ENCODE results near the gene NUDT16L1.

Gene NUDT16L1

DNA sequence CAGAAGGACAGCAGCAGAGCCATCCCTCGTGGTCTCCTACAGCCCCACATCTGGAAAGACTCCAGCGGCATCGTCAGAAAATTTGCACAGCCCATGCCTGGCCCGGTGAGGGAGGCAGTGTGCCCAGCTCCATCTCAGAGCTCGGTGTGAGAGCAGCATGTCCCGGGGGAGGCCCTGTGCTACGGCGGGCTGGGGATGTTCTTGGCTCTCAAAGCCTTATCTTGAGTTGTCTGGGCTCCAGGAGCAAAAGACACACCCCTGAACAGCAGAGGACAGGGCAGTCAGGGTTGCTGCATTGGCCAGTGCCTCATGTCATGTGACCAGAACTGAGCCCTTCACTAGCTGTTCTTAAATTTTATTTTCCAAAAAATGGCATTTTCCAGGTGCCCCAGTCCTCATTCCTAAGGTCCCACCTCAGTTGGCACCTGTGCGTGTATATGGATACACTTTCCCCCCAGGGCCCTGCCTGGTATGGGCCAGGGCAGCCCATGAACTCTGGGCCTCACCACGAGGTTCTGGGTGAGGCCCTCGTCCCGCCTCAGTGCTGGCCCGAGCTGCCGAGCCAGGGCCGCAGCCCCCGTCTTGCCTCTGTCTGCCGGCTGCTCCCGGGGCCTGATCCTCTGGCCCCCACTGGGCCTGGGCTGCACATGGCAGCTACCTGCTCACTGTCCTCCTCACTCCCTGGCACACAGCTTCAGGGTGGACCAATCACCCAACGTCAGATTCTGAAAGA, 3.0 kb downstream of the NUDT16L1 start:
- DNase-seq = no peak

DNA sequence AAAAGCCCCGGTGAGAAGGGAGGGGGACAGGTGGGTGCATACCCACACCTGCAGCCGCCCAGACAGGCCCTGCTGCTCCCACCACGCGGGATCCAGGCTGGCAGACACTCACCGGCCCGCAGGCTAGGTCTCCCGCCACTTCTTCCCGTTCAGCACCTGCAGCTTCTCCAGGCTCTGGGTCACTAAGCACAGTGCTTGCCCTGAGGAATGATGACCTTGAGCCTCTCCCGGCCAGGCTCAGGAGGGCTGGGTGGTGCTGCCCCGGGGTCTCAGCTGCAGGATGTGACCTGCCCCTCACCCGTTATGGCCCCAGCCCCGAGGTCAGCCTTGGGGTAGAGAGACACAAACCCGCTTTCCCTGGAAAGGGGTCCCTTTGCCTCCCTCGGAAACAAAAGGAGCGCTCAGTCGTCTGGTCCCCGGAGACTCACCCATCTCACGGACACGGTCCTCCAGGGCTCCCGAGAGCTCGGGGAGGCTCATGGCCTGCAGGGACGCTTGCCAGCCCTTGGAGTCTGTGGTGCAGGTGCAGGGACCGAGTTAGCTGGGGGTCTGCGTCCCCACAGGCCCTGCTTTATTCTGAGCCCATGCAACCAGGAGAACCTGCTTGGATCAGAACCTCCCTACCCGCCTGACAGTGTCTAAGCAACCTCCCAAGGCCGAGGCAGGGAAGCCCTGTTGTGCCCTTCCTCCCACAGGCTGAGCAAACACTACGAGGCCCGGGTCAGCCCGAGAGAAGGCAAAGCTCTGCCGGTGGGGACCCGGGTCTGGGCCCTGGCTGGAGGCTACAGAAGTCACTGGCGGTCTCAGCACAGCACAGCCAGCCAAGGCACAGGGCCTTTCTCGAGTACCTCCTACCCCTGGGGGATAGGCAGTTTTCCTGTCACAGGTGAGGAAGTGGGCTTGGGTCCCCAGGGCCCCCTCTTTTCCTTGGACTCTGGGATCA, 3.8 kb downstream of the NUDT16L1 start:
- DNase-seq = no peak

DNA sequence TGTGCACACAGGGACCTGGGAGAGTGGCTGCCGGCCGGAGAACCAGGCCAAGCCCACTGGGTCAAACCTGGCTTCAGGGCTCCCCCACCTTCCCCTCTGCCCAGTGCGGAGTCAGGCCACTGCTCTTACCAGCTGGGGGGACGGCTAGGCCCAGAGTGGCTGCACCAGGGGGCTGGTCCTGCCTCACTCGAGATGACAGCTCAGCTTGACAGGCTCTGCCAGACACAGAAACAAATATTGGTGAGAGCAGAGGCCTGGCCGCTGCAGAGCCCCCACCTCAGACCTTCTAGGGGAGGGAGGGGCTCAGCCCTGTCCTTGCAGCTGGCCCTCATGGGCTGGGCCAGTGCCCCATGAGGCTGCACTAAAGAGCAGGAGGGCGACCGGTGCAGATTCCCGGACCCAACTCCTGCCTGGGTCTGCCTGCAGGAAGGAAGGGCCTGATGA, 4.5 kb downstream of the NUDT16L1 start:
- DNase-seq = no peak

- no peak for DNase-seq
These were observed 5.1 kb downstream of the NUDT16L1 start for GRCh38 chr16:4698321-4699045.

GRCh38 chr16:4699046-4699556, 5.7 kb downstream of the NUDT16L1 start:
- no peak for DNase-seq

GRCh38 chr16:4700380-4700996, 7.1 kb downstream of the NUDT16L1 start:
- DNase-seq = no peak

DNA sequence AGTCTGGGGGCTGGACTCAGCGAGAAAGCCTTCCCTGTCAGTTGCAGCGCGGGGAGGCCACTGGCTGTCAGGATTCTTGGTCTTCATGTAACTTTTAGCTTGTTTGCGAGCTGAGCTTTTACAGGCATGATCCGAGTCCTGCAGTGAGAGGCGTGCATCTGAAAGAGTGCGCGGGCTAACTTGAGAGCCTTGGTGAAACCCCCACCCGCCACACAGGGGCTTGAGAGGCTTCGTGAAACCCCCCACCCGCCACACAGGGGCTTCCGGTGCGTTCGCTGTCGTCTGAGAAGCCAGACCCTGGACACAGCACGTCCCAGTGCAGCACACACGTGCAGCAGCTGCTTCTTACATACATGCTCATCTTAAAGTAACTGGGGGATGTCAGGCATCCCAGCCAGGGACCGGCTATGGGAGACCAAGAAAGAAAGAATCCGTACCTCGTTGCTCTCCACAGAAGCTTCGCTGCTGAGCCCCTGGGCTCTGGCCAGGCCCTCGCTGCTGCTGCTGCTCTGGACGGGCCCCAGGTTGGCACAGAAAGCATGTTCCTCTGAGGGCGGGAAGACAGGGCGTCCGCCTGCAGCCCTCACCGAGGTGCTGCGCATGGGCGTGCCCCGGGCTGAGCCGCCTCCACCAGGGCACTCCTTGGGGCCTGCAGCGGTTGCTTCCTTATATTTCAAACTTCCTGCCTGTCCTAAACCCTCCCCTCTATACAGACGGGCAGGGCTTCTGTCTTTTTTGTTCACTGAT, 7.8 kb downstream of the NUDT16L1 start:
- DNase-seq = no peak

GRCh38 chr16:4701791-4702465, 8.6 kb downstream of the NUDT16L1 start:
- no peak for DNase-seq

- no peak for DNase-seq
These were observed 9.1 kb downstream of the NUDT16L1 start for GRCh38 chr16:4702466-4702808.

GRCh38 chr16:4703906-4704305, 10.5 kb downstream of the NUDT16L1 start:
- DNase-seq = no peak

- DNase-seq = no peak
These were observed 11.1 kb downstream of the NUDT16L1 start for GRCh38 chr16:4704491-4704890.

DNA sequence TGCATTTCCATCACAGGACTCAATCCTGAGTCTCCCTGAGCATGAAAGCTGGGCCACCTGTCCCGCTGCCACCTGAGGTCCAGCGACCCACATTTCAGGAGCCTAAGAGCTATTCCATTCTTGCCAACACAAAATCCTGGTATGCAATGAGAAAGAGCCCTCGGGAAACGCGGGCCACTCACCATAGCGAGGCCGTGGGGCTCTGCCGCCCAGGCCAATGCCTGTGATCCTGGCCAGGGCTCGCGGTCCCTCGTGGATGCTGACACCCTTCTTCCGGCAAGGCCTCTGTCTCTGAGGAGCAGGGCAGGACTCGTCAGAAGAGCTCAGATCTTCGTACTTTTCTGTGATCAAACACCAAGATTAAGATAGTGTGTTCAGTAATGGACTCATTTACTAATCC, 11.6 kb downstream of the NUDT16L1 start:
- no peak for DNase-seq

DNA sequence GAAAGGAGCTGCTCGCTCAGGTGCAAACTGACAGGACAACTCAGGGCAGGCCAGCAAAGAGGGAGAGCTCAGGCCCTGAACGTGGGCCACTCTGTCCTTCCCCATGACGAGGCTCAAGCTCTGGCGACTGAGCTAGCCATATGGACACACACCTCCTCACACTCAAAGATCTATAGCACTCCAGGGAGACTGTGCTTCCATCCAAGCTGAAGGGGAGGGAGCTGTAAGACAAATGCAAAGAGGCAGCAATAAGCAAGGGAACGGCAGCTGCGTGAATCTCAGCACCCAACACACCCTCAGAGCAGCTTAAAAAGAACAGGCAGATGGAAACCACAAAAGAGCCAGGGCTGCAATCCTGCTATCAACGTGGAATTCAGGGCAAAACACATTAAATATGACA, 13.5 kb downstream of the NUDT16L1 start:
- no peak for DNase-seq

- DNase-seq = no peak
These were observed 16.1 kb downstream of the NUDT16L1 start for GRCh38 chr16:4709481-4709880.

- no peak for DNase-seq
These were observed 20.5 kb downstream of the NUDT16L1 start for GRCh38 chr16:4713663-4714501.

DNA sequence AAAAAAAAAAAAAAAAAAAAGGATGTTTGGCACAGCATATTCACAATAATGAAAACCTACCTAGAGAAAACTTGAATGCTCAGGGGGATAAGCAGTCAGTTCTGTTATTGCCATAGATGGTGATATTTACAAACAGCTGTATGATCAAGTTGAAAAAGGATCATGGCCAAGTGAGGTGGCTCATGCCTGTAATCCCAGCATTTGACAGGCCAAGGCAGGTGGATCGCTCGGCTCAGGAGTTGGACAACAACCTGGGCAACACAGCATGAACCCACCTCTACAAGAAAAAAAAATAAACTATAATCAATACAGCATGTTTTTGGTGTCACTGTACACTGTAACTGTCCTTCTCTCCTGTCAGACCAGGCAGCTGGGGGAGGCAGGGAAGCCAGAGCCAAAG, 21.6 kb downstream of the NUDT16L1 start:
- no peak for DNase-seq

DNA sequence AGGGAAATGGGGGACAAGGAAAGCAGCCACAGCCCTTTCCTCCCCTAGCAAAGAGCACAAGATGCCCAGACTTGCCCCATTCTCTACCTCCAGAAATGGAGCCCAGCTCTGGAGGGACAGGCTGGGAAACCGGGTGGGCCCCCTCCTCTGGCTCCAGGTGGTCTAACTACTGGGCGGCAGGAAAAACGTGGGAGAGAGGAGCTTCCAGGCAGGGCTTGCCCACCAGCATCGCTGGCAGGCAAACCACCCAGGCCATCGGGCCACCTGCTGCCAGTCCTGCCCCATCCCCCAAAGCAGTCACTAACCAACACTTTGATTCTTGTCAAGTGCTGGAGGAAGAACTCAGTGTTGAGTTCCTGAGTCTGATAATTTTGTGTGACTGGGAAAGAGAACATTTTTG, 25.1 kb downstream of the NUDT16L1 start:
- DNase-seq = no peak

GRCh38 chr16:4723071-4723767, 29.9 kb downstream of the NUDT16L1 start:
- no peak for DNase-seq

DNA sequence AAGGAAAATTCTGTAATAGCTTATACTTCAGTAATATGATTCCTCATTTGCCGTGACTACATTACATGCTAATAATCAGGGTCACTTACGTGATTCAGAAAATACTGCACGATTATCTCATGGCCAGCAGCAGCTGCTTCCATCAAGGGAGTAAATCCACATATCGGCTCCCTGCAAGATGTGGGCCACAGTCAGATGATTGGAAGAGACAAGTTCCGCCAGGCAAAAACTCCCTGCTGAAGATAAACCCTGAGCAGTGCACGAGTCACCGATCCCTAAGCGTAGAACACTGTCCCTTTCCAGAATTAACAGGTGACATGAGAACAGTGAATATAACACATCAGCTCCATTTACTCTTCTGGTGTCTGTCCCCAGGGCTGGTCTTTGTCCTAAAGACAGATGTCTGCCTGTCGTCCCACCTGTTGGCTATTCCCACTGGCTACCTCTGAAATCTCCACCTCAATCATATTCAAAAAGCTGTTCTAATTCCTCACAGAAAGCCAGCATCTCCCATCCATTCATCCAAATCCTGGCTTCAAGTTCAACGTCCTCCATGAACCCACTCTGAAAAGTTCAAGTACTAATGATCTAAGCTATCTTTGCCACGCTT, 31.4 kb downstream of the NUDT16L1 start:
- DNase-seq = no peak

Measured in stimulated activated CD4-positive, alpha-beta T cell treated with anti-CD3 and anti-CD28 coated beads, Interleukin-4, amount 100 ng/mL, for 4 hours (primary cell).